Measurements from ENCODE around the gene FERMT1.

FERMT1 gene

DNA sequence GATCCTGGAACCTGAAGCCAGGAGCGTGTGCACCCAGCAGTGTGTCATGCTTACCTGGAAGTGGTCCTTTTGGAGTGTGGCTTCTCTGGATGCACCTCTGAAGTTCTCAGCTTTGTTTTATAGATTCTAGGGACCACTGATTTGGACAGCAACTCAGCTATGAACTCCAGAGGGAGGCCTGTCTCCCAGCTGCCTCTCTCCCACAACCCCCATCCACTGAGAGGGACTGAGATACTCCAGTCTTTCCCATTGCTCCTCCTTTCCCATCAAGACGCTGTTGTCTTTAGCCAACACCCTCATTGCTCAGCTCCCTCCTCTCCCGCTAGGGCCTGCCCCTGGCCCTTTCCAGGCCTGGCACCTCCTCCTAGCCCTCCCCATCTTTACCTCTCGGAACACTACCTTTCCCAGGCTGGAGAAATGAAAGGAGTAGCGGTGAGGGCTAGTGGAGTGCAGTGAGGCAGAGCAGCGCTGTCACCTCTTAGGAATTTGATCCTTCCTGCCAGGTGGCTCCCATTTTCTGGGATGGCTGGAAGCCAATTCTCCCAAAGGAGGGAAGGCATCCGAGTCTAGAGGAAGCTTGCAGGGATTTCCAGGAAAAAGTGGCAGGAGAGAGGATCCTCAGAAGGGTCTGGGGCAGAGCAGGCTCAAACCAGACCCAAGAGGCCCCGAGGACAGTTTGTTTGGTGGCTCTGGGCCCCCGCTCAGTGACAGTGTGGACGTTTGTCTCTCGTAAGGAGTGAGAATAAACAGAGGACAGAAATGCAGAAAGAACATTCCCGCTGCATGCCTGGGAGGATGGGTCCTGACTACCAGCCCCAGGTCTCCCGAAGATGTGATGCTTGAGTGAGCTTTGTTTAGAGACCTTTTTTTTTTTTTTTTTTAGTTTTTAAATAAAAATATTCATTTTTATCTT is 68.8 kb downstream of the FERMT1 start, which contains the start of gene LRRN4:
Gene LRRN4, minus strand, starts transcription at position 285 of the 913 bp plus-strand sequence. CDS start 1,261 bp downstream, outside the sequence.
- H3K36me3 ChIP-seq (ENCODE audit: control insufficient read depth in 1 of 2, insufficient read depth in 2 of 2, low read depth in 1 of 2, low read length in 2 of 2), result peaks cover 0 to 3% of the 10 kb centered on the region in 2 experiments
- peak within 1 kb of the TSS; percentile 82 for H3K4me2 ChIP-seq (ENCODE audit: low read length, poor library complexity, severe bottlenecking)
- 9% methylated on average over 11 of the region's 13 CpGs for WGBS

DNA sequence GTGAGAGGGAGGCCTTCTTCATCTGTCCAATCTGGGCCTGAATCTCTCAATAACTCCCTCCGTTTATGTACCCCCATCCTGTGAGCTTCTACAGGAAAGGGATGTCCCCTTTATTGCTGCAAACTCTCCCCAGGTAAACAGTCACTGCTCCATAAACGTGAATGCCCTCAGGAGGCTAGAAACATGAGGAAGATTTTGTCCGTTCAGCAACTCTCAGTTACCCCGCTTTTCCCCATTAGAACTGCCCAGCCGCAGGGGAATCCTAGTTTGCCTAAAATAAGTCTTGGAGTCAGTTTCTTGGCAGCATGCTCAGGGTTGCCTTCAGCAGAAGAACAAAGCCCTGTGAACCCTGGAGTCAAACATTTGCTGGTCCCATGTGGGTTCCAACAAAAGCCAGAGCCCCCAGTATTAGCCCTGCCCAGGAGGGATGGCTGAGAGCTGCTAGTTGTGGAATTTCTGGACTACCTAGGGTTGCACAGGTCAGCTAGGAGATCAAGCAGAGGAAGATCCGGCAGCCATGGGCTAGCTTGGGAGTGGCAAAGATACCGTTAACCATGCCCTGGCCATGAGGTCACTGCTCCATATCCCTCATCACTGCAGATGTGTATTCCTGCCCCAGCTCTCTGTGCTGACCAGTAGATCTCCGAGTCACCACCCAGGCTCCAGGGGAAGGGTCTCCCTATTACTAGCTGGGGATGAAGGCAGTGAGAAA is 69.6 kb downstream of the FERMT1 start:
- Histone ChIP-seq H2AFZ (ENCODE audit: low read depth, low read length) (no peak overlapping the region), H3K23ac (ENCODE audit: low read length in 2 of 2) (no peak overlapping the region), H3K9ac (ENCODE audit: low read length) (no peak overlapping the region), H3K9me3 (ENCODE audit: control insufficient read depth, low read length) (no peaks in the 10 kb centered on the region), H2BK12ac (ENCODE audit: low read length in 2 of 2) (peak overlapping the region in 1 of 2 experiments; percentile 65), H2AK5ac (ENCODE audit: low read length, severe bottlenecking) (peak overlapping the region; percentile 87), H2BK15ac (ENCODE audit: low read depth, poor library complexity, severe bottlenecking) (no peak overlapping the region), H2BK5ac (ENCODE audit: low read depth, low read length, poor library complexity, severe bottlenecking) (peak overlapping the region; percentile 78), H3K4ac (ENCODE audit: low read depth in 1 of 2, low read length in 2 of 2) (peak overlapping the region in 1 of 2 experiments; percentile 58), H3K4me1 (ENCODE audit: control insufficient read depth, insufficient read depth, low read depth, low read length) (peaks cover 37% of the 10 kb centered on the region), H3K14ac (ENCODE audit: low read length in 2 of 2) (no peak overlapping the region), H3K27ac (ENCODE audit: low read length, poor library complexity, severe bottlenecking) (peak overlapping the region; percentile 94), H3K4me3 (ENCODE audit: insufficient read depth in 1 of 2, low read depth in 1 of 2, low read length in 2 of 2) (peak overlapping the region in 1 of 2 experiments; percentile 27), H3K18ac (ENCODE audit: low read depth in 1 of 2, low read length in 2 of 2) (peak overlapping the region; percentile 8 to 76), H3K79me1 (replicated peaks; ENCODE audit: low read length, poor library complexity, severe bottlenecking) (peaks cover 4% of the 10 kb centered on the region), H4K8ac (ENCODE audit: low read length) (peak overlapping the region; percentile 73), H3K27me3 (ENCODE audit: control insufficient read depth in 1 of 2, insufficient read depth in 1 of 2, low read length in 2 of 2) (peaks cover 0 to 29% of the 10 kb centered on the region in 2 experiments), H4K91ac (ENCODE audit: low read length) (peak overlapping the region; percentile 47), H3K4me2 (ENCODE audit: low read length, poor library complexity, severe bottlenecking) (peak overlapping the region; percentile 82), H3K36me3 (ENCODE audit: control insufficient read depth in 1 of 2, insufficient read depth in 2 of 2, low read depth in 1 of 2, low read length in 2 of 2) (peaks cover 0 to 8% of the 10 kb centered on the region in 2 experiments), H2BK120ac (ENCODE audit: low read depth, low read length) (no peak overlapping the region)
- WGBS, result 42% methylated on average over 7 of the region's 8 CpGs
- DNase-seq, result no peak

More for the DNA sequence above, 68.8 kb downstream of the FERMT1 start, which contains the start of gene LRRN4:
- peaks cover under 1% of the 10 kb centered on the region for H3K79me1 ChIP-seq (replicated peaks; ENCODE audit: low read length, poor library complexity, severe bottlenecking)
- DNase-seq, result peak; percentile 79
- H2BK12ac ChIP-seq (ENCODE audit: low read length in 2 of 2), result peak within 1 kb of the TSS; percentile 18 to 65
- no peak within 1 kb of the TSS for H3K23ac ChIP-seq (ENCODE audit: low read length in 2 of 2)
- peak within 1 kb of the TSS; percentile 94 for H3K27ac ChIP-seq (ENCODE audit: low read length, poor library complexity, severe bottlenecking)
- no peak within 1 kb of the TSS for H2AFZ ChIP-seq (ENCODE audit: low read depth, low read length)
- H3K27me3 ChIP-seq (ENCODE audit: control insufficient read depth in 1 of 2, insufficient read depth in 1 of 2, low read length in 2 of 2), result peaks cover 0 to 36% of the 10 kb centered on the region in 2 experiments
- peak within 1 kb of the TSS; percentile 78 for H2BK5ac ChIP-seq (ENCODE audit: low read depth, low read length, poor library complexity, severe bottlenecking)
- H3K14ac ChIP-seq (ENCODE audit: low read length in 2 of 2), result no peak within 1 kb of the TSS
- peak within 1 kb of the TSS; percentile 84 for H4K91ac ChIP-seq (ENCODE audit: low read length)
- peak within 1 kb of the TSS; percentile 8 to 76 for H3K18ac ChIP-seq (ENCODE audit: low read depth in 1 of 2, low read length in 2 of 2)
- H3K9me3 ChIP-seq (ENCODE audit: control insufficient read depth, low read length), result no peaks in the 10 kb centered on the region
- peaks cover 39% of the 10 kb centered on the region for H3K4me1 ChIP-seq (ENCODE audit: control insufficient read depth, insufficient read depth, low read depth, low read length)
- H4K8ac ChIP-seq (ENCODE audit: low read length), result peak within 1 kb of the TSS; percentile 73
- H2BK15ac ChIP-seq (ENCODE audit: low read depth, poor library complexity, severe bottlenecking), result no peak within 1 kb of the TSS
- H3K4me3 ChIP-seq (ENCODE audit: insufficient read depth in 1 of 2, low read depth in 1 of 2, low read length in 2 of 2), result peak within 1 kb of the TSS in 1 of 2 experiments; percentile 27
- no peak within 1 kb of the TSS for H3K9ac ChIP-seq (ENCODE audit: low read length)
- no peak within 1 kb of the TSS for H2BK120ac ChIP-seq (ENCODE audit: low read depth, low read length)
- H2AK5ac ChIP-seq (ENCODE audit: low read length, severe bottlenecking), result peak within 1 kb of the TSS; percentile 87
- peak within 1 kb of the TSS; percentile 58 to 59 for H3K4ac ChIP-seq (ENCODE audit: low read depth in 1 of 2, low read length in 2 of 2)

GRCh38 chr20:6051505-6051904 is 71.3 kb downstream of the FERMT1 start:
- H3K4ac ChIP-seq (ENCODE audit: low read depth in 1 of 2, low read length in 2 of 2), result peak overlapping the region in 1 of 2 experiments; percentile 35

More at GRCh38 chr20:6051505-6051904, 71.3 kb downstream of the FERMT1 start:
- Histone ChIP-seq H3K4me1 (ENCODE audit: control insufficient read depth, insufficient read depth, low read depth, low read length) (peaks cover 37% of the 10 kb centered on the region), H4K8ac (ENCODE audit: low read length) (peak overlapping the region; percentile 30), H3K18ac (ENCODE audit: low read depth in 1 of 2, low read length in 2 of 2) (peak overlapping the region in 1 of 2 experiments; percentile 65), H2AFZ (ENCODE audit: low read depth, low read length) (no peak overlapping the region), H2BK15ac (ENCODE audit: low read depth, poor library complexity, severe bottlenecking) (no peak overlapping the region), H2AK5ac (ENCODE audit: low read length, severe bottlenecking) (peak overlapping the region; percentile 56), H2BK120ac (ENCODE audit: low read depth, low read length) (peak overlapping the region; percentile 8), H2BK5ac (ENCODE audit: low read depth, low read length, poor library complexity, severe bottlenecking) (peak overlapping the region; percentile 2), H2BK12ac (ENCODE audit: low read length in 2 of 2) (no peak overlapping the region), H3K14ac (ENCODE audit: low read length in 2 of 2) (no peak overlapping the region), H3K27ac (ENCODE audit: low read length, poor library complexity, severe bottlenecking) (peak overlapping the region; percentile 97), H3K23ac (ENCODE audit: low read length in 2 of 2) (no peak overlapping the region), H3K36me3 (ENCODE audit: control insufficient read depth in 1 of 2, insufficient read depth in 2 of 2, low read depth in 1 of 2, low read length in 2 of 2) (peaks cover 0 to 15% of the 10 kb centered on the region in 2 experiments), H3K9ac (ENCODE audit: low read length) (peak overlapping the region; percentile 74), H3K27me3 (ENCODE audit: control insufficient read depth in 1 of 2, insufficient read depth in 1 of 2, low read length in 2 of 2) (peaks cover 0 to 23% of the 10 kb centered on the region in 2 experiments), H4K91ac (ENCODE audit: low read length) (no peak overlapping the region), H3K4me2 (ENCODE audit: low read length, poor library complexity, severe bottlenecking) (peak overlapping the region; percentile 82), H3K4me3 (ENCODE audit: insufficient read depth in 1 of 2, low read depth in 1 of 2, low read length in 2 of 2) (peak overlapping the region in 1 of 2 experiments; percentile 66), H3K79me1 (replicated peaks; ENCODE audit: low read length, poor library complexity, severe bottlenecking) (peaks cover 7% of the 10 kb centered on the region), H3K9me3 (ENCODE audit: control insufficient read depth, low read length) (no peaks in the 10 kb centered on the region)
- 38% methylated on average over 5 of the region's 5 CpGs for WGBS
- peak; percentile 80 for DNase-seq
